Endothelial cell of umbilical vein (primary cell): ENCODE measurements around the gene LMX1A.

ENCODE experiments used
- EZH2 ChIP-seq: IDR thresholded peaks from 2 replicates; pipeline ENCODE4 v1.6.1; 2012; ENCODE audit warnings: borderline replicate concordance, low read depth, mild to moderate bottlenecking, moderate library complexity, low read length, inconsistent platforms; ENCODE audit not compliant: severe bottlenecking
- FOS ChIP-seq: IDR thresholded peaks from 2 replicates; pipeline ENCODE4 v1.6.1; 2011; ENCODE audit warnings: mild to moderate bottlenecking, low read length, moderate library complexity, borderline replicate concordance; ENCODE audit not compliant: insufficient read depth
- MYC ChIP-seq: IDR thresholded peaks from one replicate; pipeline ENCODE4 v1.6.1; 2011; ENCODE audit warnings: mild to moderate bottlenecking, low read depth, low read length
- POLR2A ChIP-seq: IDR thresholded peaks from 2 replicates; pipeline ENCODE4 v1.6.1; 2012; ENCODE audit warnings: low read depth, mild to moderate bottlenecking, control low read depth, low read length
- POLR2AphosphoS5 ChIP-seq: IDR thresholded peaks from 2 replicates; pipeline ENCODE4 v1.6.1; 2012; ENCODE audit warnings: low read depth, mild to moderate bottlenecking, control low read depth, low read length, moderate library complexity; ENCODE audit not compliant: insufficient read depth
- TF ChIP-seq, protein P1 (sequence below), 2 donors: IDR thresholded peaks; 1 replicate in 1 of 2; 2 replicates in 1 of 2; pipeline ENCODE4 v1.5.1; 2011; ENCODE audit warnings: low read length in 2 of 2, mild to moderate bottlenecking in 2 of 2, moderate library complexity in 2 of 2, control low read depth in 1 of 2, inconsistent platforms in 1 of 2, low read depth in 1 of 2; ENCODE audit not compliant: insufficient read depth in 1 of 2; ENCODE audit errors: extremely low read depth in 1 of 2
- TF ChIP-seq, protein P2 (sequence below): IDR thresholded peaks from 2 replicates; pipeline ENCODE4 v1.6.1; 2011; ENCODE audit not compliant: insufficient read depth, insufficient read length

DNA sequence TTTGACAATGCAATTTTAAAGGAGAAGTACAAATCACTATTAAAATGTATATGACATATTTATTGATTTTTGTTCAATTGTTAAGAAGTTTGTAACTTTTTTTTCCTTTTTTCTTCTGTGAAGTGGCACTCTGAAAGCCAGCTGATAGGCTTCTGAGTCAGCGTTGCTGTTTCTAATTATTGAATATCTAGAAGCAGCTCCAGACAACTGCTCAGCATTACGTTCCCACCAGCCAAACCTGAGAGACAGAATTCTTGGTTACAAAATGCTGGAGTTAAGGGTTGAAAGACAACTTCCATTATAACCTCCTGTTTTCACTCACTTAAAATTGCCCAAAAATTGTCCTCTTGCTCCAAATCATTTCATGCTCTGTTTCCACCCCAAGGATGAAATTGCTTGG, 31.4 kb upstream of the LMX1A start:
- TF ChIP-seq, protein P1, sequence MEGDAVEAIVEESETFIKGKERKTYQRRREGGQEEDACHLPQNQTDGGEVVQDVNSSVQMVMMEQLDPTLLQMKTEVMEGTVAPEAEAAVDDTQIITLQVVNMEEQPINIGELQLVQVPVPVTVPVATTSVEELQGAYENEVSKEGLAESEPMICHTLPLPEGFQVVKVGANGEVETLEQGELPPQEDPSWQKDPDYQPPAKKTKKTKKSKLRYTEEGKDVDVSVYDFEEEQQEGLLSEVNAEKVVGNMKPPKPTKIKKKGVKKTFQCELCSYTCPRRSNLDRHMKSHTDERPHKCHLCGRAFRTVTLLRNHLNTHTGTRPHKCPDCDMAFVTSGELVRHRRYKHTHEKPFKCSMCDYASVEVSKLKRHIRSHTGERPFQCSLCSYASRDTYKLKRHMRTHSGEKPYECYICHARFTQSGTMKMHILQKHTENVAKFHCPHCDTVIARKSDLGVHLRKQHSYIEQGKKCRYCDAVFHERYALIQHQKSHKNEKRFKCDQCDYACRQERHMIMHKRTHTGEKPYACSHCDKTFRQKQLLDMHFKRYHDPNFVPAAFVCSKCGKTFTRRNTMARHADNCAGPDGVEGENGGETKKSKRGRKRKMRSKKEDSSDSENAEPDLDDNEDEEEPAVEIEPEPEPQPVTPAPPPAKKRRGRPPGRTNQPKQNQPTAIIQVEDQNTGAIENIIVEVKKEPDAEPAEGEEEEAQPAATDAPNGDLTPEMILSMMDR (IDR thresholded peaks at IDR 0.05; ENCODE audit: extremely low read depth in 1 of 2, insufficient read depth in 1 of 2, low read depth in 1 of 2, low read length in 2 of 2) = no peak
- TF ChIP-seq EZH2 (no peak), FOS (no peak), POLR2AphosphoS5 (no peak), MYC (no peak), POLR2A (no peak)
- TF ChIP-seq, protein P2, sequence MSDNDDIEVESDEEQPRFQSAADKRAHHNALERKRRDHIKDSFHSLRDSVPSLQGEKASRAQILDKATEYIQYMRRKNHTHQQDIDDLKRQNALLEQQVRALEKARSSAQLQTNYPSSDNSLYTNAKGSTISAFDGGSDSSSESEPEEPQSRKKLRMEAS = no peak
